ENCODE results near the gene MYH2. TPM values are rescaled to one million over a fixed set of nuclear protein-coding genes. Genes with fewer than 3 reads are reported as not detected.

MYH2 gene
- total RNA-seq: under 1 TPM; 0.06 to 0.69 TPM
- polyA plus RNA-seq (ENCODE audit: insufficient read length in 2 of 2): under 1 TPM; 0.21 TPM
- long read RNA-seq, donor 1: 0 reads
- long read RNA-seq, donor 2: 0 reads
- long read RNA-seq, donor 3: 0 reads
- long read RNA-seq, donor 4: 0 reads

- Histone ChIP-seq H3K9me3 (ENCODE audit: control insufficient read depth, insufficient read depth, low read length) (no peaks in the 10 kb centered on the region), H3K4me3 (ENCODE audit: low read depth, low read length) (no peak within 1 kb of the TSS), H3K36me3 (ENCODE audit: control insufficient read depth, insufficient read depth, low read length) (no peaks in the 10 kb centered on the region), H3K27ac (ENCODE audit: low read depth, low read length) (no peak within 1 kb of the TSS), H3K4me1 (ENCODE audit: control insufficient read depth, insufficient read depth, low read length) (peaks cover 3% of the 10 kb centered on the region), H3K27me3 (ENCODE audit: control insufficient read depth, insufficient read depth, low read length) (no peaks in the 10 kb centered on the region)
- peak in 5 of 6 donors; percentile 3 to 73 (median 11) for DNase-seq (ENCODE audit: low read depth in 4 of 6, low spot score in 6 of 6)
- 12% methylated on average over 3 of the region's 9 CpGs for WGBS (ENCODE audit: insufficient coverage)
Observed at GRCh38 chr17:10549096-10549842, at the start of gene MYH2. TSS of gene MYH2 (minus strand) at chr17:10549658. CDS start at chr17:10547920, 1,738 bp downstream.

GRCh38 chr17:10598621-10599020 is 49.2 kb upstream of the MYH2 start:
- no peak overlapping the region for H3K4me3 ChIP-seq (ENCODE audit: low read depth, low read length)
- H3K9me3 ChIP-seq (ENCODE audit: control insufficient read depth, insufficient read depth, low read length): no peaks in the 10 kb centered on the region
- no peaks in the 10 kb centered on the region for H3K36me3 ChIP-seq (ENCODE audit: control insufficient read depth, insufficient read depth, low read length)
- H3K27me3 ChIP-seq (ENCODE audit: control insufficient read depth, insufficient read depth, low read length): no peaks in the 10 kb centered on the region
- no peak for DNase-seq (ENCODE audit: low read depth in 4 of 6, low spot score in 6 of 6)
- H3K27ac ChIP-seq (ENCODE audit: low read depth, low read length): no peak overlapping the region
- WGBS (ENCODE audit: insufficient coverage): 80% methylated on average over 1 of the region's 2 CpGs
- H3K4me1 ChIP-seq (ENCODE audit: control insufficient read depth, insufficient read depth, low read length): no peaks in the 10 kb centered on the region

GRCh38 chr17:10589553-10590145 is 40.2 kb upstream of the MYH2 start:
- H3K27me3 ChIP-seq (ENCODE audit: control insufficient read depth, insufficient read depth, low read length): no peaks in the 10 kb centered on the region

GRCh38 chr17:10585529-10585928 is 36.1 kb upstream of the MYH2 start:
- Histone ChIP-seq H3K4me3 (ENCODE audit: low read depth, low read length) (no peak overlapping the region), H3K27ac (ENCODE audit: low read depth, low read length) (no peak overlapping the region), H3K36me3 (ENCODE audit: control insufficient read depth, insufficient read depth, low read length) (no peaks in the 10 kb centered on the region), H3K27me3 (ENCODE audit: control insufficient read depth, insufficient read depth, low read length) (no peaks in the 10 kb centered on the region), H3K9me3 (ENCODE audit: control insufficient read depth, insufficient read depth, low read length) (no peaks in the 10 kb centered on the region), H3K4me1 (ENCODE audit: control insufficient read depth, insufficient read depth, low read length) (no peaks in the 10 kb centered on the region)
- no peak for DNase-seq (ENCODE audit: low read depth in 4 of 6, low spot score in 6 of 6)
- 98% methylated on average over 7 of the region's 9 CpGs for WGBS (ENCODE audit: insufficient coverage)

More at GRCh38 chr17:10589553-10590145, 40.2 kb upstream of the MYH2 start:
- H3K9me3 ChIP-seq (ENCODE audit: control insufficient read depth, insufficient read depth, low read length): no peaks in the 10 kb centered on the region
- DNase-seq (ENCODE audit: low read depth in 4 of 6, low spot score in 6 of 6): no peak
- 95% methylated on average over 6 of the region's 8 CpGs for WGBS (ENCODE audit: insufficient coverage)
- no peaks in the 10 kb centered on the region for H3K4me1 ChIP-seq (ENCODE audit: control insufficient read depth, insufficient read depth, low read length)
- H3K36me3 ChIP-seq (ENCODE audit: control insufficient read depth, insufficient read depth, low read length): no peaks in the 10 kb centered on the region
- H3K4me3 ChIP-seq (ENCODE audit: low read depth, low read length): no peak overlapping the region
- no peak overlapping the region for H3K27ac ChIP-seq (ENCODE audit: low read depth, low read length)

GRCh38 chr17:10583834-10584233 is 34.4 kb upstream of the MYH2 start:
- WGBS (ENCODE audit: insufficient coverage): 100% methylated on average over 2 of the region's 4 CpGs
- no peak overlapping the region for H3K27ac ChIP-seq (ENCODE audit: low read depth, low read length)
- H3K4me3 ChIP-seq (ENCODE audit: low read depth, low read length): no peak overlapping the region
- no peaks in the 10 kb centered on the region for H3K27me3 ChIP-seq (ENCODE audit: control insufficient read depth, insufficient read depth, low read length)
- no peaks in the 10 kb centered on the region for H3K4me1 ChIP-seq (ENCODE audit: control insufficient read depth, insufficient read depth, low read length)
- H3K36me3 ChIP-seq (ENCODE audit: control insufficient read depth, insufficient read depth, low read length): no peaks in the 10 kb centered on the region
- H3K9me3 ChIP-seq (ENCODE audit: control insufficient read depth, insufficient read depth, low read length): no peaks in the 10 kb centered on the region
- no peak for DNase-seq (ENCODE audit: low read depth in 4 of 6, low spot score in 6 of 6)

GRCh38 chr17:10579270-10579669 is 29.8 kb upstream of the MYH2 start:
- Histone ChIP-seq H3K4me1 (ENCODE audit: control insufficient read depth, insufficient read depth, low read length) (no peaks in the 10 kb centered on the region), H3K9me3 (ENCODE audit: control insufficient read depth, insufficient read depth, low read length) (no peaks in the 10 kb centered on the region), H3K4me3 (ENCODE audit: low read depth, low read length) (no peak overlapping the region), H3K27ac (ENCODE audit: low read depth, low read length) (no peak overlapping the region), H3K27me3 (ENCODE audit: control insufficient read depth, insufficient read depth, low read length) (no peaks in the 10 kb centered on the region), H3K36me3 (ENCODE audit: control insufficient read depth, insufficient read depth, low read length) (no peaks in the 10 kb centered on the region)
- no peak for DNase-seq (ENCODE audit: low read depth in 4 of 6, low spot score in 6 of 6)
- WGBS (ENCODE audit: insufficient coverage): 57% methylated on average over 2 of the region's 2 CpGs

- no peak overlapping the region for H3K4me3 ChIP-seq (ENCODE audit: low read depth, low read length)
- no peaks in the 10 kb centered on the region for H3K4me1 ChIP-seq (ENCODE audit: control insufficient read depth, insufficient read depth, low read length)
- H3K27me3 ChIP-seq (ENCODE audit: control insufficient read depth, insufficient read depth, low read length): no peaks in the 10 kb centered on the region
- no peaks in the 10 kb centered on the region for H3K9me3 ChIP-seq (ENCODE audit: control insufficient read depth, insufficient read depth, low read length)
- H3K27ac ChIP-seq (ENCODE audit: low read depth, low read length): no peak overlapping the region
- no peak for DNase-seq (ENCODE audit: low read depth in 4 of 6, low spot score in 6 of 6)
- H3K36me3 ChIP-seq (ENCODE audit: control insufficient read depth, insufficient read depth, low read length): no peaks in the 10 kb centered on the region
- no CpG with 5 or more reads among the region's 5 CpGs for WGBS (ENCODE audit: insufficient coverage)
Observed at GRCh38 chr17:10574324-10574723, 24.9 kb upstream of the MYH2 start.

- no peaks in the 10 kb centered on the region for H3K27me3 ChIP-seq (ENCODE audit: control insufficient read depth, insufficient read depth, low read length)
- WGBS (ENCODE audit: insufficient coverage): no CpG with 5 or more reads among the region's 2 CpGs
- no peak overlapping the region for H3K4me3 ChIP-seq (ENCODE audit: low read depth, low read length)
- H3K9me3 ChIP-seq (ENCODE audit: control insufficient read depth, insufficient read depth, low read length): no peaks in the 10 kb centered on the region
- no peaks in the 10 kb centered on the region for H3K36me3 ChIP-seq (ENCODE audit: control insufficient read depth, insufficient read depth, low read length)
- no peaks in the 10 kb centered on the region for H3K4me1 ChIP-seq (ENCODE audit: control insufficient read depth, insufficient read depth, low read length)
- H3K27ac ChIP-seq (ENCODE audit: low read depth, low read length): no peak overlapping the region
- DNase-seq (ENCODE audit: low read depth in 4 of 6, low spot score in 6 of 6): no peak
Observed at GRCh38 chr17:10563991-10564660, 14.7 kb upstream of the MYH2 start.

- Histone ChIP-seq H3K4me3 (ENCODE audit: low read depth, low read length) (no peak overlapping the region), H3K27ac (ENCODE audit: low read depth, low read length) (no peak overlapping the region), H3K4me1 (ENCODE audit: control insufficient read depth, insufficient read depth, low read length) (no peaks in the 10 kb centered on the region), H3K36me3 (ENCODE audit: control insufficient read depth, insufficient read depth, low read length) (no peaks in the 10 kb centered on the region), H3K9me3 (ENCODE audit: control insufficient read depth, insufficient read depth, low read length) (no peaks in the 10 kb centered on the region), H3K27me3 (ENCODE audit: control insufficient read depth, insufficient read depth, low read length) (no peaks in the 10 kb centered on the region)
- no peak for DNase-seq (ENCODE audit: low read depth in 4 of 6, low spot score in 6 of 6)
- whole genome bisulfite sequencing (ENCODE audit: insufficient coverage): 94% methylated on average over 4 of the region's 6 CpGs
Observed at GRCh38 chr17:10558049-10558448, 8.6 kb upstream of the MYH2 start.
